Measurements from ENCODE around the gene ARHGEF4. TPM values are rescaled to one million over a fixed set of nuclear protein-coding genes. Genes with fewer than 3 reads are reported as not detected.

ARHGEF4 gene
- total and polyA plus RNA-seq, 2 experiments from 2014 or later: 4.6 to 16.6 TPM

DNA sequence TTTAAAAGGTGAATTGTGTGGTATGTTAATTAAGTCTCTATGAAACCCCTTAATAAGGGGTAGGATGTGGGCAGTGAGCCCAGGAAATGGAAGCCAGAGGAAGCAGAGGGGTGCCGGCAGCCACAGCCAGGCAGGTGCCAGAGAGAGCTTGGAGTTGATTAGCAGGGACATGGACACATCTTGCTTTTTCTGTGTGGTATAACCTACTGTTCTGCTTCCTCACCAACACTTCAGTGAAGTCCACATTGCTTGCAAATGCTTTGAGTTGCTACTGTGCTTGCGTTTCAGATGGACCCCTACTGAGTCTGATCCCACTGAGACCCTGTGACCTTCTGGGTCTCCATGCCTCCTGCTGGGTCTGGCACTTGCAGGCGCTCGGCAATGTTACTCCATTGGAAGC lies 30.3 kb upstream of the ARHGEF4 start:
- Histone ChIP-seq H2AFZ (no peak overlapping the region), H3K27me3 (ENCODE audit: insufficient read depth) (no peaks in the 10 kb centered on the region), H3K4me2 (no peak overlapping the region), H3K27ac (ENCODE audit: low read depth) (no peak overlapping the region), H3K4me1 (ENCODE audit: insufficient read depth) (no peaks in the 10 kb centered on the region; the same call in 1 of the 2 replicates), H4K20me1 (replicated peaks; ENCODE audit: insufficient read depth) (no peaks in the 10 kb centered on the region), H3K4me3 (no peak overlapping the region), H3K79me2 (replicated peaks; ENCODE audit: insufficient read depth) (no peaks in the 10 kb centered on the region), H3F3A (replicated peaks; ENCODE audit: low read depth) (no peaks in the 10 kb centered on the region), H3K9me2 (ENCODE audit: insufficient read depth) (no peaks in the 10 kb centered on the region), H3K36me3 (ENCODE audit: insufficient read depth) (no peaks in the 10 kb centered on the region)
- Mint-ChIP-seq H3K9me3 (no peaks in the 10 kb centered on the region; the same call in 2 of the 3 replicates), H3K36me3 (ENCODE audit: low read depth) (no peaks in the 10 kb centered on the region; the same call in 2 of the 3 replicates), H3K4me3 (no peak overlapping the region), H3K27me3 (ENCODE audit: insufficient read depth, low read depth, poor library complexity) (peaks cover 1% of the 10 kb centered on the region), H3K4me1 (peaks cover 7% of the 10 kb centered on the region), H3K27ac (no peak overlapping the region)
- TF ChIP-seq EZH2phosphoT487 (IDR thresholded peaks at IDR 0.05; ENCODE audit: unreplicated experiment) (no peak), POLR2AphosphoS5 (IDR thresholded peaks at IDR 0.05; ENCODE audit: low read depth) (no peak), CREB1 (CRISPR knock-in tag; IDR thresholded peaks at IDR 0.05; ENCODE audit: low read depth) (no peak), JUNB (IDR thresholded peaks at IDR 0.05; ENCODE audit: unreplicated experiment) (no peak), STAT1 (IDR thresholded peaks at IDR 0.05; ENCODE audit: unreplicated experiment) (no peak)
- TF ChIP-seq, protein P1, sequence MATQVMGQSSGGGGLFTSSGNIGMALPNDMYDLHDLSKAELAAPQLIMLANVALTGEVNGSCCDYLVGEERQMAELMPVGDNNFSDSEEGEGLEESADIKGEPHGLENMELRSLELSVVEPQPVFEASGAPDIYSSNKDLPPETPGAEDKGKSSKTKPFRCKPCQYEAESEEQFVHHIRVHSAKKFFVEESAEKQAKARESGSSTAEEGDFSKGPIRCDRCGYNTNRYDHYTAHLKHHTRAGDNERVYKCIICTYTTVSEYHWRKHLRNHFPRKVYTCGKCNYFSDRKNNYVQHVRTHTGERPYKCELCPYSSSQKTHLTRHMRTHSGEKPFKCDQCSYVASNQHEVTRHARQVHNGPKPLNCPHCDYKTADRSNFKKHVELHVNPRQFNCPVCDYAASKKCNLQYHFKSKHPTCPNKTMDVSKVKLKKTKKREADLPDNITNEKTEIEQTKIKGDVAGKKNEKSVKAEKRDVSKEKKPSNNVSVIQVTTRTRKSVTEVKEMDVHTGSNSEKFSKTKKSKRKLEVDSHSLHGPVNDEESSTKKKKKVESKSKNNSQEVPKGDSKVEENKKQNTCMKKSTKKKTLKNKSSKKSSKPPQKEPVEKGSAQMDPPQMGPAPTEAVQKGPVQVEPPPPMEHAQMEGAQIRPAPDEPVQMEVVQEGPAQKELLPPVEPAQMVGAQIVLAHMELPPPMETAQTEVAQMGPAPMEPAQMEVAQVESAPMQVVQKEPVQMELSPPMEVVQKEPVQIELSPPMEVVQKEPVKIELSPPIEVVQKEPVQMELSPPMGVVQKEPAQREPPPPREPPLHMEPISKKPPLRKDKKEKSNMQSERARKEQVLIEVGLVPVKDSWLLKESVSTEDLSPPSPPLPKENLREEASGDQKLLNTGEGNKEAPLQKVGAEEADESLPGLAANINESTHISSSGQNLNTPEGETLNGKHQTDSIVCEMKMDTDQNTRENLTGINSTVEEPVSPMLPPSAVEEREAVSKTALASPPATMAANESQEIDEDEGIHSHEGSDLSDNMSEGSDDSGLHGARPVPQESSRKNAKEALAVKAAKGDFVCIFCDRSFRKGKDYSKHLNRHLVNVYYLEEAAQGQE (IDR thresholded peaks at IDR 0.05; ENCODE audit: unreplicated experiment): no peak
- DNase-seq (ENCODE audit: low spot score): no peak
- ATAC-seq: no peak

DNA sequence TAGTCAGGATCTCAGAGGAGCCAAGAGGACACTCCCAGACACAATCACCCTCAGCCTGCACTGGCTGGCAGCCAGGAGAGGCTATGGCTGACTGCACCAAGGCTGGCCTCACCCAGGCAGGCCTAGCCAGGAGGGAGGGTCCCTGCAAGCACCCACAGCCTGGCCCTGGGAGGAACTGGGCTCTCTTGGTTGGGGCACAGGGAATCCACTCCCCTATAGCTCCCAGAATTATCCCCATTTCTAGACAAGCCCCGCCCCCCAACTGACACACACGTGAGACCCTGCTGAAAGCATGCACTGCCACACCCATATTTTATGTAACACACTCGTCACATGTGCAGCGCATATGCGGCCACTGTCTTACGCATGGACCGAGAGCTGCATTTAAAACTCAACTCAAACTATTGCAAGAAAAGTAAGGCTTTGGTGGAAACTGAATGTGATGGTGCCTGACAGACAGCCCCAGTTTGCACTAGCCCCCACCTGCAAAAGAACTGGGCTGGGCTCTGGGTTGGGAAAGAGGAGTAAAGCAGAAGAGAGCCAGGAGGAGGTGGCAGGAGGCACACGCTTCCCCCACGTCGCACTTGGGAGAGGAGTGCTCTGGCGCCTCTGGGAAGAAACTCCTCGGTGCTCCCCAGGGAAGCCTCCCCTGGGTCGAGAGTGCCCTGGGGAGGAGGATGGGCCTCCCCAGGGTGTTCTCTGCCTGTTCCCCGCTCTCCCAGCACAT lies 28.9 kb upstream of the ARHGEF4 start:
- Mint-ChIP-seq H3K36me3 (ENCODE audit: low read depth) (no peaks in the 10 kb centered on the region; the same call in 2 of the 3 replicates), H3K4me1 (peaks cover 7% of the 10 kb centered on the region), H3K27ac (no peak overlapping the region), H3K4me3 (no peak overlapping the region), H3K9me3 (no peaks in the 10 kb centered on the region; the same call in 1 of the 3 replicates), H3K27me3 (ENCODE audit: insufficient read depth, low read depth, poor library complexity) (peaks cover 1% of the 10 kb centered on the region)
- no peak overlapping the region for H3K27ac ChIP-seq (ENCODE audit: low read depth)
- H3K9me2 ChIP-seq (ENCODE audit: insufficient read depth): no peaks in the 10 kb centered on the region
- H3K4me1 ChIP-seq (ENCODE audit: insufficient read depth): no peaks in the 10 kb centered on the region; the same call in 1 of the 2 replicates
- no peak for TF ChIP-seq POLR2AphosphoS5 (IDR thresholded peaks at IDR 0.05; ENCODE audit: low read depth)
- TF ChIP-seq, protein P1 (IDR thresholded peaks at IDR 0.05; ENCODE audit: unreplicated experiment): no peak
- H3F3A ChIP-seq (replicated peaks; ENCODE audit: low read depth): no peaks in the 10 kb centered on the region
- H4K20me1 ChIP-seq (replicated peaks; ENCODE audit: insufficient read depth): no peaks in the 10 kb centered on the region
- ATAC-seq (no peak), DNase-seq (ENCODE audit: low spot score) (no peak)
- H3K27me3 ChIP-seq (ENCODE audit: insufficient read depth): no peaks in the 10 kb centered on the region
- H3K36me3 ChIP-seq (ENCODE audit: insufficient read depth): no peaks in the 10 kb centered on the region
- H3K4me2 ChIP-seq: no peak overlapping the region
- no peak overlapping the region for H2AFZ ChIP-seq
- H3K79me2 ChIP-seq (replicated peaks; ENCODE audit: insufficient read depth): no peaks in the 10 kb centered on the region
- no peak overlapping the region for H3K4me3 ChIP-seq

All from GM23338 (cell line).